Stimulated activated CD8-positive, alpha-beta memory T cell treated with anti-CD3 and anti-CD28 coated beads, Interleukin-15, amount 100 ng/mL, for 24 hours (primary cell): ENCODE measurements around the gene HPGD.

Experiments
- DNase-seq: peaks from one replicate; pipeline ENCODE4 v3.0.0-alpha.2; 2020; ENCODE audit warnings: low read depth

Gene HPGD

GRCh38 chr4:174522183-174523024 is at the start of gene HPGD:
HPGD (minus strand) TSS chr4:174522488; CDS start chr4:174522451, 37 bp downstream.
- peak; percentile 12 for DNase-seq

- DNase-seq: no peak
Observed at GRCh38 chr4:174564529-174564928, 42.2 kb upstream of the HPGD start.

GRCh38 chr4:174563399-174563798 is 41.1 kb upstream of the HPGD start:
- DNase-seq: no peak

- DNase-seq: no peak
Observed at GRCh38 chr4:174561560-174561959, 39.3 kb upstream of the HPGD start.

- DNase-seq: no peak
Observed at GRCh38 chr4:174559894-174560293, 37.6 kb upstream of the HPGD start.

- DNase-seq: no peak
Observed at GRCh38 chr4:174555789-174556630, 33.7 kb upstream of the HPGD start.

- DNase-seq: no peak
Observed at GRCh38 chr4:174554231-174554728, 32.0 kb upstream of the HPGD start.

- no peak for DNase-seq
Observed at GRCh38 chr4:174553828-174554227, 31.5 kb upstream of the HPGD start.

GRCh38 chr4:174553031-174553430 is 30.7 kb upstream of the HPGD start:
- DNase-seq: no peak

- no peak for DNase-seq
Observed at GRCh38 chr4:174550541-174550940, 28.3 kb upstream of the HPGD start.

GRCh38 chr4:174549721-174550120 is 27.4 kb upstream of the HPGD start:
- DNase-seq: no peak

GRCh38 chr4:174545268-174545667 is 23.0 kb upstream of the HPGD start:
- no peak for DNase-seq

- no peak for DNase-seq
Observed at GRCh38 chr4:174544496-174544895, 22.2 kb upstream of the HPGD start.

- DNase-seq: no peak
Observed at GRCh38 chr4:174540175-174540574, 17.9 kb upstream of the HPGD start.

- no peak for DNase-seq
Observed at GRCh38 chr4:174539571-174539970, 17.3 kb upstream of the HPGD start.

- DNase-seq: no peak
Observed at GRCh38 chr4:174538876-174539250, 16.6 kb upstream of the HPGD start.

GRCh38 chr4:174538123-174538875 is 16.0 kb upstream of the HPGD start:
- no peak for DNase-seq

- DNase-seq: no peak
Observed at GRCh38 chr4:174537634-174538033, 15.3 kb upstream of the HPGD start.

- no peak for DNase-seq
Observed at GRCh38 chr4:174534461-174534860, 12.2 kb upstream of the HPGD start.

GRCh38 chr4:174532445-174532844 is 10.2 kb upstream of the HPGD start:
- DNase-seq: no peak

- no peak for DNase-seq
Observed at GRCh38 chr4:174531486-174531885, 9.2 kb upstream of the HPGD start.

- DNase-seq: no peak
Observed at GRCh38 chr4:174528226-174528625, 5.9 kb upstream of the HPGD start.
